ENCODE data around the gene MYLK4.

The MYLK4 gene

GRCh38 chr6:2754911-2755310 is 4.2 kb upstream of the MYLK4 start:
- no peak for DNase-seq

GRCh38 chr6:2754393-2754792 is 3.7 kb upstream of the MYLK4 start:
- DNase-seq: no peak

- no peak for DNase-seq
These were observed 3.0 kb upstream of the MYLK4 start for GRCh38 chr6:2753743-2754142.

GRCh38 chr6:2753110-2753489 is 2.4 kb upstream of the MYLK4 start:
- DNase-seq: no peak

- no peak for DNase-seq
These were observed 1.9 kb upstream of the MYLK4 start for GRCh38 chr6:2752477-2753109.

- DNase-seq: no peak
These were observed 1.1 kb upstream of the MYLK4 start for GRCh38 chr6:2751871-2752270.

- DNase-seq: peak; percentile 76
These were observed 637 bp downstream of the MYLK4 start for GRCh38 chr6:2749969-2750600.

- peak; percentile 74 for DNase-seq
These were observed 2.5 kb downstream of the MYLK4 start for GRCh38 chr6:2748183-2748582.

- no peak for DNase-seq
These were observed 4.1 kb downstream of the MYLK4 start for GRCh38 chr6:2746557-2747061.

- DNase-seq: no peak
These were observed 5.5 kb downstream of the MYLK4 start for GRCh38 chr6:2745246-2745645.

- no peak for DNase-seq
These were observed 5.9 kb downstream of the MYLK4 start for GRCh38 chr6:2744778-2745177.

- peak; percentile 77 for DNase-seq
These were observed 6.4 kb downstream of the MYLK4 start for GRCh38 chr6:2744209-2744771.

GRCh38 chr6:2743280-2744208 is 7.2 kb downstream of the MYLK4 start:
- no peak for DNase-seq

- DNase-seq: no peak
These were observed 9.0 kb downstream of the MYLK4 start for GRCh38 chr6:2741756-2742155.

GRCh38 chr6:2740581-2740980 is 10.1 kb downstream of the MYLK4 start:
- no peak for DNase-seq

GRCh38 chr6:2739335-2739734 is 11.4 kb downstream of the MYLK4 start:
- no peak for DNase-seq

- DNase-seq: peak; percentile 69
These were observed 12.2 kb downstream of the MYLK4 start for GRCh38 chr6:2738373-2738979.

GRCh38 chr6:2737885-2738284 is 12.8 kb downstream of the MYLK4 start:
- no peak for DNase-seq

GRCh38 chr6:2734488-2735166 is 16.1 kb downstream of the MYLK4 start:
- no peak for DNase-seq

- no peak for DNase-seq
These were observed 16.8 kb downstream of the MYLK4 start for GRCh38 chr6:2733736-2734480.

- no peak for DNase-seq
These were observed 17.4 kb downstream of the MYLK4 start for GRCh38 chr6:2733324-2733723.
